GM10248 (cell line): Measurements from ENCODE around the gene GSK3A.

Source experiments
- CTCF ChIA-PET: fragments of 300-600 bp; sonication (Branson Sonifier 250); formaldehyde crosslinking; extraction: SDS; loops from one replicate; lab custom pipeline; 2021; ENCODE audit warnings: antibody characterized with exemption; lab: Yijun Ruan, JAX
- POLR2A ChIA-PET: fragments of 350-650 bp; sonication (Branson Sonifier 250); formaldehyde crosslinking; extraction: SDS; loops from one replicate; lab custom pipeline; 2020; ENCODE audit warnings: antibody characterized with exemption; lab: Yijun Ruan, JAX
- DNase-seq: peaks from one replicate; pipeline ENCODE4 v3.0.0; 2012; ENCODE audit errors: extremely low spot score
- TF ChIP-seq, protein P1 (sequence below): IDR thresholded peaks from 2 replicates; pipeline ENCODE4 v1.5.1; 2012; ENCODE audit warnings: mild to moderate bottlenecking, low read depth; ENCODE audit errors: extremely low read depth, missing control alignments, control extremely low read depth

GSK3A gene

DNA sequence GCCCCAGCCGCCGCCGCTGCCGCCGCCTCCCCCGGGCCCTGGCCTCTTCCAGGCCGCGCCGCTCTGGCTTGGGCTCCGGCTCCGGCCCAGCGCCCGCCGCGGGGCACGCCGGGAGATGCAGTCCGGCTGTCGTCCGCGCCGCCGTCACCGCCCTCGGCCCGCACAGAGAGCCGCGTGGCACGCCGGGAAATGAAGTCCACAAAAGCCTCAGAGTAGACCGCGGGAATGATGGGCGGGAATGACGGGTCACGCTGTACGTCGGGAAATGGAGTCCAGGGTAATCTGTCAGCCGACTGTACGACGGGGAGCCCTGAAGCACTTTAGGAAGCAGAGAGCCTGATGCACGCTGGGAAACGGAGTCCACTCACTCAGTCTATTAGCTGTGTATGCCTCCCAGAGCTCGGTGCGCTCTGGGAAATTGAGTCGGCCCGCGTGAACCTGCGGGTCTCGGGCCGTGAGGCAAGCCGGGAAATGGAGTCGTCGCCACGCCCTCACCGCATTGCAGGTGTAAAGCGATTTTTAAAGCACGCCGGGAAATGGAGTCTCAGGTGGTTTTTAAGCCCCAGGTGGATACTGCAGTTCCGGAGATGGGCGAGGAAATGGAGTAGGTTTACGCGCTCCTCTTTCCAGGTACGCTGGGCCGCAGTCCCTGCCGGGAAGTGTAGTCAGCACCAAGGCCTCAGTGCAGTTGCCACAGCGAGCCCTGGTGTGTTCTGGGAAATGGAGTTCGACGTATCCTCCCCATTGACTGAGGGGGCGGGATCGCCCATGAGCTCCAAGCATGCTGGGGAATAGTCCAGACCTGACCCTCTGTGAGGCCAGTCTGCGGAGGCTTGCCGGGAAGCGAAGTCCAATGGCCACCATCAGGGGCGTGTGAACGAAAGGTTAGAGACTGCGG is at the start of gene GSK3A:
Gene GSK3A (minus strand): TSS at position 91 of the 898 bp plus-strand sequence. CDS start 137 bp downstream, outside the sequence.
- DNase-seq: peak; percentile 92

DNA sequence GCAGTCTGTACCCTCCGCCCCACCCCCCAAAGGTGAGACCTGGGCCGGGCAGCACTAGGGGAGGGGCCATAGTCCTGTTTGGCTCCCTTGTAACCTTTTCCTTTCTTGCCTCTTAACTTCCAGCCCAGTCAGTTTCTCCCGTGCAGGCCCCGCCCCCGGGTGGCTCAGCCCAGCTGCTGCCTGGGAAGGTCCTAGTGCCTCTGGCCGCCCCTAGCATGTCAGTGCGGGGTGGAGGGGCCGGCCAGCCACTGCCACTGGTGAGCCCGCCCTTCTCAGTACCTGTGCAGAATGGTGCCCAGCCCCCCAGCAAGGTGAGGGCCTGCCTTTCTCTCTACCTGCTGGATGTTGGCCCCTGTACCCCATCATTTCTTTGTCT is 49.0 kb upstream of the GSK3A start:
- ChIA-PET CTCF (no interaction called here), POLR2A (no interaction called here)
- DNase-seq: no peak
- TF ChIP-seq, protein P1, sequence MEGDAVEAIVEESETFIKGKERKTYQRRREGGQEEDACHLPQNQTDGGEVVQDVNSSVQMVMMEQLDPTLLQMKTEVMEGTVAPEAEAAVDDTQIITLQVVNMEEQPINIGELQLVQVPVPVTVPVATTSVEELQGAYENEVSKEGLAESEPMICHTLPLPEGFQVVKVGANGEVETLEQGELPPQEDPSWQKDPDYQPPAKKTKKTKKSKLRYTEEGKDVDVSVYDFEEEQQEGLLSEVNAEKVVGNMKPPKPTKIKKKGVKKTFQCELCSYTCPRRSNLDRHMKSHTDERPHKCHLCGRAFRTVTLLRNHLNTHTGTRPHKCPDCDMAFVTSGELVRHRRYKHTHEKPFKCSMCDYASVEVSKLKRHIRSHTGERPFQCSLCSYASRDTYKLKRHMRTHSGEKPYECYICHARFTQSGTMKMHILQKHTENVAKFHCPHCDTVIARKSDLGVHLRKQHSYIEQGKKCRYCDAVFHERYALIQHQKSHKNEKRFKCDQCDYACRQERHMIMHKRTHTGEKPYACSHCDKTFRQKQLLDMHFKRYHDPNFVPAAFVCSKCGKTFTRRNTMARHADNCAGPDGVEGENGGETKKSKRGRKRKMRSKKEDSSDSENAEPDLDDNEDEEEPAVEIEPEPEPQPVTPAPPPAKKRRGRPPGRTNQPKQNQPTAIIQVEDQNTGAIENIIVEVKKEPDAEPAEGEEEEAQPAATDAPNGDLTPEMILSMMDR: no peak

More for the DNA sequence above, at the start of gene GSK3A:
- TF ChIP-seq, protein P1: no peak
- ChIA-PET POLR2A (interaction anchor here (0.6 to 1.5 kb wide), 7 partner anchors 8 to 129 kb away, joined by 3 to 8 read pairs (median 5); no protein-coding TSS in a partner anchor), CTCF (interaction anchor here (0.6 to 8.8 kb wide), 18 partner anchors 8 to 370 kb away, joined by 3 to 87 read pairs (median 4); partner anchors contain the start of genes DEDD2 and POU2F2)

DNA sequence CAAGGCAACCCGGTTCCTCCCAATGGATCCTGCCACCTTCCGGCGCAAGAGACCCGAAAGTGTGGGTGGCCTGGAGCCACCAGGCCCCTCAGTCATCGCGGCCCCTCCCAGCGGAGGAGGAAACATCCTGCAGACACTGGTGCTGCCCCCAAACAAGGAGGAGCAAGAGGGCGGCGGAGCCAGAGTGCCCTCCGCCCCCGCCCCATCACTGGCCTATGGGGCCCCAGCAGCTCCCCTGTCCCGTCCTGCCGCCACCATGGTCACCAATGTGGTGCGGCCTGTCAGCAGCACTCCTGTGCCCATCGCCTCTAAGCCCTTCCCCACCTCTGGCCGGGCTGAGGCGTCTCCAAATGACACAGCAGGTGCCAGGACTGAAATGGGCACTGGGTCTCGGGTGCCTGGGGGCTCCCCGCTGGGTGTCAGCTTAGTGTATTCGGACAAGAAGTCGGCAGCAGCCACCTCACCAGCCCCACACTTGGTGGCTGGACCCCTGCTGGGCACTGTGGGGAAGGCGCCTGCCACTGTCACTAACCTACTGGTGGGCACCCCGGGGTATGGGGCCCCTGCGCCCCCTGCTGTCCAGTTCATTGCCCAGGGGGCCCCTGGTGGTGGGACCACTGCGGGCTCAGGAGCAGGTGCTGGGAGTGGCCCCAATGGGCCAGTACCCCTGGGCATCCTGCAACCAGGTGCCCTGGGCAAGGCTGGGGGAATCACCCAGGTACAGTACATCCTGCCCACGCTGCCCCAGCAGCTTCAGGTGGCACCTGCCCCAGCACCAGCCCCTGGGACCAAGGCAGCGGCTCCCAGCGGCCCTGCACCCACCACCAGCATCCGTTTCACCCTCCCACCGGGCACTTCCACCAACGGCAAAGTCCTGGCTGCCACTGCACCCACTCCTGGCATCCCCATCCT is 48.4 kb upstream of the GSK3A start:
- TF ChIP-seq, protein P1: peak; percentile 37
- CTCF ChIA-PET: interaction anchor here (1.5 kb wide), 1 partner anchor 92 kb away, joined by 3 read pairs; no protein-coding TSS in a partner anchor
- POLR2A ChIA-PET: no interaction called here
- no peak for DNase-seq

DNA sequence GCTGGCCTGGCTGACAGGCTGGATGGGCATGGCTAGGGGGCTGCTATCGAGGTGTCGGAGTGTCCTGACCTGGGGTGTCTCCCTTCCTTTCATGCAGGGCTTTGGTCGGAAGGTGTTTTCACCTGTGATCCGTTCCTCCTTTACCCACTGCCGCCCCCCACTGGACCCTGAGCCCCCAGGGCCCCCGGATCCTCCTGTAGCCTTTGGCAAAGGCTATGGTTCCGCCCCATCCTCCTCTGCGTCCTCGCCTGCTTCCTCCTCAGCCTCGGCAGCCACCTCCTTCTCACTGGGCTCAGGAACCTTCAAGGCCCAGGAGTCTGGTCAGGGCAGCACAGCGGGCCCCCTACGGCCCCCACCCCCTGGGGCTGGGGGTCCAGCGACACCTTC is 47.7 kb upstream of the GSK3A start:
- POLR2A ChIA-PET: no interaction called here
- DNase-seq: no peak
- CTCF ChIA-PET: interaction anchor here (1.5 kb wide), 1 partner anchor 91 kb away, joined by 3 read pairs; no protein-coding TSS in a partner anchor
- TF ChIP-seq, protein P1: no peak

DNA sequence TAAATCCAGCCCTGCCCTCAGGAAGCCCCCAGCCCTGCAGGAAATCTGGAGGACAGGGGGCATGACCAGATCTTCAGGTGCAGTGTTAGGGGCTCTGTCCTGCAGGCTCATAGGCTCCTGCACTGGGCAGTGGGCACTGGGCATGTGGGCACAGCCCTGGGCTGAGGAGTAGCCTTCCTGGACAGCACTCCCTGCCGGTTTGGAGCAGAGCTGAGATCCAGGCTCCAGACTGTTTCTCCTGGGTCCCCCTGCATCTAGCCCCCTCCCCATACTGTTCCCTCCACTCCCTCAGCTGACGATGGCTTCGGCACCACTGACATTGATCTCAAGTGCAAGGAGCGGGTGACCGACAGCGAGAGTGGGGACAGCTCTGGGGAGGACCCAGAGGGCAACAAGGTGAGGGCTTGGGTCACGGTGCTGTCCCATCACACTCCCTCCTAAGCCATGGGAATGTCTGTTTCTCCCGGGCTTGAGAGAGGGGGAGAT is 47.2 kb upstream of the GSK3A start:
- no peak for DNase-seq
- POLR2A ChIA-PET: no interaction called here
- CTCF ChIA-PET: interaction anchor here (1.5 to 4.7 kb wide), 3 partner anchors 8 to 91 kb away, joined by 3 to 20 read pairs (median 9); no protein-coding TSS in a partner anchor
- TF ChIP-seq, protein P1: no peak
